HEK293T (cell line): ENCODE results near the gene SLC12A7.

Experiments
- ARNT ChIP-seq: fragments of 450-650 bp; IDR thresholded peaks from 2 replicates; pipeline ENCODE4 v1.6.1; 2017; ENCODE audit warnings: mild to moderate bottlenecking
- FOXA1 ChIP-seq: fragments of 450-650 bp; IDR thresholded peaks from 2 replicates; pipeline ENCODE4 v1.6.1; 2016; ENCODE audit warnings: mild to moderate bottlenecking
- NFRKB ChIP-seq: fragments of 450-650 bp; IDR thresholded peaks from 2 replicates; pipeline ENCODE4 v1.6.1; 2016; ENCODE audit warnings: mild to moderate bottlenecking, moderate library complexity
- SP1 ChIP-seq: fragments of 450-650 bp; IDR thresholded peaks from 2 replicates; pipeline ENCODE4 v1.6.1; 2017
- ZNF384 ChIP-seq: fragments of 450-650 bp; IDR thresholded peaks from 2 replicates; pipeline ENCODE4 v1.6.1; 2016

GRCh38 chr5:1005249-1005851, 106.5 kb downstream of the SLC12A7 start:
- TF ChIP-seq FOXA1: no peak
- TF ChIP-seq NFRKB: no peak
- no peak for TF ChIP-seq ARNT
- no peak for TF ChIP-seq SP1
- no peak for TF ChIP-seq ZNF384
